ENCODE data around the gene SBF1.
A peak's percentile ranks its signal among the peaks of the same experiment; 100 is the strongest.
"Not testable (repeated sequence)": the region's sequence is repeated elsewhere in the genome, so short reads cannot be mapped to it uniquely, and the experiment has no call there.

SBF1 gene, protein sequence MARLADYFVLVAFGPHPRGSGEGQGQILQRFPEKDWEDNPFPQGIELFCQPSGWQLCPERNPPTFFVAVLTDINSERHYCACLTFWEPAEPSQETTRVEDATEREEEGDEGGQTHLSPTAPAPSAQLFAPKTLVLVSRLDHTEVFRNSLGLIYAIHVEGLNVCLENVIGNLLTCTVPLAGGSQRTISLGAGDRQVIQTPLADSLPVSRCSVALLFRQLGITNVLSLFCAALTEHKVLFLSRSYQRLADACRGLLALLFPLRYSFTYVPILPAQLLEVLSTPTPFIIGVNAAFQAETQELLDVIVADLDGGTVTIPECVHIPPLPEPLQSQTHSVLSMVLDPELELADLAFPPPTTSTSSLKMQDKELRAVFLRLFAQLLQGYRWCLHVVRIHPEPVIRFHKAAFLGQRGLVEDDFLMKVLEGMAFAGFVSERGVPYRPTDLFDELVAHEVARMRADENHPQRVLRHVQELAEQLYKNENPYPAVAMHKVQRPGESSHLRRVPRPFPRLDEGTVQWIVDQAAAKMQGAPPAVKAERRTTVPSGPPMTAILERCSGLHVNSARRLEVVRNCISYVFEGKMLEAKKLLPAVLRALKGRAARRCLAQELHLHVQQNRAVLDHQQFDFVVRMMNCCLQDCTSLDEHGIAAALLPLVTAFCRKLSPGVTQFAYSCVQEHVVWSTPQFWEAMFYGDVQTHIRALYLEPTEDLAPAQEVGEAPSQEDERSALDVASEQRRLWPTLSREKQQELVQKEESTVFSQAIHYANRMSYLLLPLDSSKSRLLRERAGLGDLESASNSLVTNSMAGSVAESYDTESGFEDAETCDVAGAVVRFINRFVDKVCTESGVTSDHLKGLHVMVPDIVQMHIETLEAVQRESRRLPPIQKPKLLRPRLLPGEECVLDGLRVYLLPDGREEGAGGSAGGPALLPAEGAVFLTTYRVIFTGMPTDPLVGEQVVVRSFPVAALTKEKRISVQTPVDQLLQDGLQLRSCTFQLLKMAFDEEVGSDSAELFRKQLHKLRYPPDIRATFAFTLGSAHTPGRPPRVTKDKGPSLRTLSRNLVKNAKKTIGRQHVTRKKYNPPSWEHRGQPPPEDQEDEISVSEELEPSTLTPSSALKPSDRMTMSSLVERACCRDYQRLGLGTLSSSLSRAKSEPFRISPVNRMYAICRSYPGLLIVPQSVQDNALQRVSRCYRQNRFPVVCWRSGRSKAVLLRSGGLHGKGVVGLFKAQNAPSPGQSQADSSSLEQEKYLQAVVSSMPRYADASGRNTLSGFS (N-terminal part only)

DNA sequence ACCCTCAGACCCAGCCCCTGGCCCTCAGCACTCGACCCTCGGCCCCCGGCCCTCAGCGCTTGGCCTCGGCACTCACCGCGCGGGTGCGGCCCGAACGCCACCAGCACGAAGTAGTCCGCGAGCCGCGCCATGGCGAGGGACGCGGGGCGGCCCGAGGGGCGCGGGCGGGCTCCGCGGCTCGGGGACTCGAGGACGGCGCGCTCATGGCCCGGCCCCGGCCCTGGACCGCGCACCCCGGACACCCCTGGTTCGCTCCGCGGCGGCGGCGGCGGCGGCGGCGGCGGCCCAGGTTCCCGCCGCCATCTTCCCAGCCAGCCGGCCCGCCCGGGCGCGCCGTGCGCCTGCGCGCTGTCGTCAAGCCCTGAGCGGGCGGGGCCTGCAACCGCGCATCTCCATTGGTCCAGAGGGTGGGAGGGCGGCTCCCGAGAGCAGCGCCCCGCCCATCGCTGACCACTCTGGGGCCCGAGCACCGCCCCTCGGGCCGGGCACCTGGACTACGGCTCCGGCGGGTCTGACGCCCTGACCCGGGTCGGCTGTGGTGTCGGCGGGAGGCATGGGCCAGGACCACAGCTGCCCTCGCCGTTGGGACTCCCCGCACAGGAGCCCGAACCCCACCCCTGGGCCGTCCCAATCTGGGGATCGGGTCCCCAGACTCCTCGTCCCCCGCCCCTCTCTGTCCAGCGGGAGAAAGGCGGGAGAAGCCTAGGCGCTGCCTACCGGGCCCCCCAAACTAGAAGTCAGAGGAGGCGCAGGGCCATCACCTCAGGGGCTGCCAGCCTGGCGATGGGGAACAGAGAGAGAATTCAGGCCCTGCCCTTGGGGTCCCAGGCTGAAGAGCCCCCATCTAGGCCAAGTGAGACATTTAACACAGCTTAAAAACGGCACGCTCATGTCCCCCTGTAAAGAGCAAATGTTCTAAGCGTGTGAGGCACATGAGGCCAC, at the start of gene SBF1:
Gene SBF1 (minus strand): TSS at position 326 of the 942 bp plus-strand sequence. CDS start 195 bp downstream, at position 131.
- peak; percentile 94 to 98 (median 97) for DNase-seq

DNA sequence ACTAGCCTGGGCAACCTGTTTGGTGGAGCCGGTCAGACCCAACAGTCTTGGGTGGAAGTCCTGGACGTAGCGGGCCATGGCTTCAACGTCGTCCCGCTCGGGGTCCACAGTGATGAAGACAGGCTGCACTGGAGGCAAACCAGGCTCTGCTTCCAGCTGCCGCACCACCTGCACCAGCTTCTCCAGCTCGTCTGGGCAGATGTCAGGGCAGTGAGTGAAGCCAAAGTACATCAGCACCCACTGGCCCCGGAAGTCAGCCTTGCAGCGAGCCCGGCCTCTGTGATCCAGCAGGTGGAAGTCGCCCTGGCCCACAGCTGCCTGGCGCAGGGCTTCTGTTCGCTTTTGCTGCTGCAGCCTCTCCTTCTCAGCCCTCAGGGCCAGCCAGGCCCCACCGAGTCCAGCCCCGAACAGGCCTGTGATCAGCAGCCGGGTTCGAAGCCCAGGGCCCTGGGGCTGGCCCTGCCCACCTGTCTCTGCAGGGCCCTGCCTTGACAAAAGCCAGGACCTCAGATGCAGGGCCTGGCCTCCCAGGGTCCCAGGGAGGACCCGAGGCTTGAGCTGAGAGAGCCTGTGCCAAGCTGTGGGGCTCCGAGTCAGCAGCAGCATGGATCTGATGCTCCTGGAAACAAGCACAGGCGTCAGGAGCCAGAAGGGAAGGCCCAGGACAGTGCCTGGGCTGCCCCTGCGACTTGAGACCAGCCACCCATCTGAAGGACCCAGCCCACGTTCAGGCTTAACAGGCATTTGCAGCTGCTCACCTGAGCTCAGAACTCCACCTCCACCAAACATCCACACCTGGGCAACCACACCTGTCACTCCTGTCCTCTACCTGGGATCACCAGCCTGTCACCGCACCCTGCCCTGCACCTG, 49.2 kb upstream of the SBF1 start:
- peak in 1 of 3 donors; percentile 17 for DNase-seq

DNA sequence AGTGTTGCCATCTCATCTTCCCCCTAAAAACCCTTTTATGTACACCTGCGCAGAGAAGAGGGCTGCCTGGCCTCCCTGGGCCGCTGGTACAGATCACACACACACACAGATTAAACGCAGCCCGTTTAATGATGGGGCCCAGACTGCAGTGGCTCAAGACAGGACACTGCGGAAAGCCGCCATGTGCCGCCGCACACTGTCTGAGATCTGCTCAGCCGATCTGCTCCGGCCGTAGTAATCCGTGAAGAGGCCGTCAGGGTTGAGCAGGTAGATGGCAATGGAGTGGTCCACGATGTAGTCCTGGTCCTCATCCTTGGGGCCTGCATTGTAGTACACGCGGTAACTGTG, 48.6 kb upstream of the SBF1 start:
- no peak for DNase-seq

GRCh38 chr22:50522806-50523438, 48.1 kb upstream of the SBF1 start:
- peak in 1 of 3 donors; percentile 19 for DNase-seq

DNA sequence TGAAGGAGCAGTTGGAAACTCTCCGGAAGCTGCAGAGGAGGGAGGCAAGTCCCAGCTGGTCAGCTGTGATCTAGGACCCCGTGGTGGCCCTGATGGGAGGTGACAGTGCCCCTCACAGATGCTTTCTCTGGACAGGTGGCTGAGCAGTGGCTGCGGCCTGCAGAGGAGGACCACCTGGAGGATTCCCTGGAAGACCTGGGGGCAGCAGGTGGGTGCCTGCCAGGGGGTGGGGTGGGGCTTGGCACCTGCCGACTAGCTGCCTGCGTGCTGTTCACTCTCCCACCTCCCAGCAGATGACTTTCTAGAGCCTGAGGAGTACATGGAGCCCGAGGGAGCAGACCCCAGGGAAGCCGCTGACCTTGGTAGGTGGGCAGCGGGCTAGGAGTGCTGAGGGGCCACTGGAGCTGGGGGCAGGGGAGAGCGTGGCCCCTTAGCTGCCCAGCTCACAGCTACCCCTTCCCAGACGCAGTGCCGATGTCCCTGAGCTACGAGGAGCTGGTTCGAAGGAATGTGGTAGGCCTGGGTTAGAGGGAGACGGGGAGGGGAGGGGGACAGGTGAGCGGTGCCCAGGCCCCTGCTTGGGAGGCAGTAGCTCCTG, 47.5 kb upstream of the SBF1 start:
- no peak for DNase-seq

DNA sequence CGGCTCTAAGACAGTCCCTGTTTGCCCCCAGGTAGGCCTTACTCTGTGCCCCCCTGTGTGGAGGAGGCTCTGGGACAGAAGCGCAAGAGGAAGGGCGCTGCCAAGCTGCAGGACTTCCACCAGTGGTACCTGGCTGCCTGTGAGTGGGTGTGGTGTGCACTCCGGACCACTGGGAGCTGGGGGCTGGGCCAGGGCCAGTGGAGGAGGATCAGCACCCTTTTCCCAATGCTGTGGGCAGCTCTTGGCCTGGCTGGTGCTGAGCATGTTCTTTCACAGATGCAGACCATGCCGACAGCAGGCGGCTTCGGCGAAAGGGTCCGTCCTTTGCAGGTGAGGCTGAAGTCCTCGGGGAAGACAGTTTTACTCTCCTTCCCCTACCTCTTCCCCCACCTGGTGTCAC, 46.9 kb upstream of the SBF1 start:
- no peak for DNase-seq

DNA sequence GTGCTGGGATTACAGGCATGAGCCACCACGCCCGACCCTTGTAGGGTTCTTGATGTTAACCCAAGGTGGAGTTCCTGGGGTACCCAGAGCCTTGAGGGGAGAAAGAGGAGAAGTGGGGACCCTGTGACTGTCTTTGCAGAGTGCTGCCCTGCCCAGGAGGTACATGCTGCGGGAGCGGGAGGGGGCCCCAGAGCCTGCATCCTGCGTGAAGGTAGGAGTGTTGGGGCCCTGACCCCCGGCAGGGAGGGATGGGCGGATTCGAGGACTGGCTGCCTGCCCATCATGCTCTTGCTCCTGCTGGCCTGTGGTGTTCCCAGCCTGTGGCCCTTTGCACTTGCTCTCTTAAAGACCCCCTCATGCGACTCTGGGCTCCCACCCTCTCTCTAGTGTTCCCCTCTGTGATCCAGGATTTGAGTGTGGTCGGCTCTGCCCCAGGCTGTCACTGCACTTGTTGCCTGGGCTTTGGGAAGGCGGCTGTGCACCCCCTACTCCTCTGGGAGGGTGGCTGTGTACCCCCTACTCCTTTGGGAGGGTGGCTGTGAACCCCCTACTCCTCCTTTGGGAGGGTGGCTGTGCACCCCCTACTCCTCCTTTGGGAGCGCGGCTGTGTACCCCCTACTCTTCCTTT, 46.1 kb upstream of the SBF1 start:
- DNase-seq: no peak

DNA sequence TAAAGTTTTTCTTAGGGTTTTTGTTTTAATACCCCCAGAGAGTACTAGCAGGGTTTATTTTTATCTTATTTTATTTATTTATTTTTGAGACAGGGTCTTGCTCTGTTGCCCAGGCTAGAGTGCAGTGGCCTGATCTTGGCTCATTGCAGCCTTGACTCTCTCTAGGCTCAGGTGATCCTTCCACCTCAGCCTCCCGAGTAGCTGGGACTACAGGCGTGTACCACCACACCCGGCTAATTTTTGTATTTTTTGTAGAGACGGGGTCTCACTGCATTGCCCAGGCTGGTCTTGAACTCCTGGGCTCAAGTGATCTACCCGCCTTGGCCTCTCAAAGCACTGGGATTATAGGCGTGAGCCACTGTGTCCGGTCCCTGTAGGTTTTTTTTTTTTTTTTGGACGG, 45.3 kb upstream of the SBF1 start:
- DNase-seq: not testable (repeated sequence)

GRCh38 chr22:50519151-50519550, 44.3 kb upstream of the SBF1 start:
- no peak for DNase-seq

- DNase-seq: no peak
These were observed 43.8 kb upstream of the SBF1 start for GRCh38 chr22:50518606-50519005.

GRCh38 chr22:50517495-50518260, 42.8 kb upstream of the SBF1 start:
- DNase-seq: no peak

- no peak for DNase-seq
These were observed 42.1 kb upstream of the SBF1 start for GRCh38 chr22:50516891-50517290.

- DNase-seq: no peak
These were observed 41.2 kb upstream of the SBF1 start for GRCh38 chr22:50516068-50516467.

DNA sequence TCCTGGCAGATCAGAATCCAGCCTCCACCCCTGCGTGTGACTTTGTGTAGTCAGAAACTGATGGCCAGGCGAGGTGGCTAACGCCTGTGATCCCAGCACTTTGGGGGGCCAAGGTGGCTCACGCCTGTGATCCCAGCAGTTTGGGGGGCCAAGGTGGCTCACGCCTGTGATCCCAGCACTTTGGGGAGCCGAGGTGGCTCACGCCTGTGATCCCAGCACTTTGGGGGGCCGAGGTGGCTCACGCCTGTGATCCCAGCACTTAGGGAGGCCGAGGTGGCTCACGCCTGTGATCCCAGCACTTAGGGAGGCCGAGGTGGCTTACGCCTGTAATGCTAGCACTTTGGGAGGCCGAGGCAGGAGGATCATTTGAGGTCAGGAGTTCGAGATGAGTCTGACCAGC, 38.3 kb upstream of the SBF1 start:
- no peak for DNase-seq

DNA sequence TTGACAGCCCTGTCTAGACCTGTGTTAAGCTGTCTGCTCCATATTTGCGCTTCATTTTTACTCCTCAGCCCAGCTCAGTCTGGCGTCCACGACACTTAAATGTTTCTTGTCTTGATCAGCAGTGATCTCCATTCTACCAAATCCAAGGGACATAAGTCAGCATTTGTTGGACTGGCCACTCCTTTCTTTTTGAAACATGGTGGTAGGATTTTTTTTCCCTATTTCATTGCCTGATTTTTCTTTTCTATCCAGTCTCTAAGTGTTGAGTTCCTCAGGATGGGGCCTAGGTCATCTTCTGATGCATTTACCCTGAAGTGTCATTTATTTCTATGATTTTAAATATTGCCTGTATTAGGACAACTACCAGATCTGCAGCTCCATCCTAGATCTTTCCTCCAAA, 34.1 kb upstream of the SBF1 start:
- no peak for DNase-seq

GRCh38 chr22:50507991-50508884, 33.4 kb upstream of the SBF1 start, which contains the start of gene NCAPH2:
Gene NCAPH2 (plus strand): TSS chr22:50508224. CDS start chr22:50508338, 114 bp downstream.
- DNase-seq: peak in 2 of 3 donors; percentile 99 to 100

DNA sequence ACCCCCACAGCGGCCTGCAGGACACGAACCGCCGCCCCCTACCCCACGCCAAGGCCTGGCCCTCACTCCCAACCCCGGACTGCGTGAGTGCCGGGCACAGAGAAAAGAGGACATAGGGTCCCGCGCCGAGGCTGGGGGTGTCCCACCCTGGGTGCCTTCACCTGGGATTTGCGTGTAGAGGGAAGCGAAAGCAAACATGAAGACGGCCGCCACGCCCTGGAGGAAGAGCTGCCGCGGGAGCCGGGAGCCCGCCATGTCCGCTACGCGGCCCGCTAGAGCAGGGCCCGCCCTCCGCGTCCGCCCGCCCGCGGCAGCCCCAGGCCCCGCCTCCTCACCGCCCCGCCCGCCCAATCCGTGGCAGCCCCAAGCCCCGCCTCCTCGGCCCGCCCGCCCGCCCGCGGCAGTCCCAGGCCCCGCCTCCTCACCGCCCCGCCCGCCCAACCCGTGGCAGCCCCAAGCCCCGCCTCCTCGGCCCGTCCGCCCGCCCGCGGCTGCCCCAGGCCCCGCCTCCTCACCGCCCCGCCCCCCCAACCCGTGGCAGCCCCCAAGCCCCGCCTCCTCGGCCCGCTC, 32.7 kb upstream of the SBF1 start, which contains the start of gene LMF2:
Gene LMF2 (minus strand): TSS at position 282 of the 570 bp plus-strand sequence. CDS start 27 bp downstream, at position 255.
- peak in 1 of 3 donors; percentile 100 for DNase-seq
